Activated CD4-positive, CD25-positive, alpha-beta regulatory T cell treated with anti-CD3 and anti-CD28 coated beads, Interleukin-2, amount 50 U/mL, for 24 hours (primary cell): ENCODE data around the gene UBL5.
"Not testable (repeated sequence)": the region's sequence is repeated elsewhere in the genome, so short reads cannot be mapped to it uniquely, and the experiment has no call there.

Experiments
- ATAC-seq, 2 donors: fragments of 150-1000 bp; cut with Tn5 transposase; one replicate each; pipeline ENCODE4 v1.10.0; 2021; ENCODE audit warnings: mild to moderate bottlenecking in 1 of 2, moderate library complexity in 1 of 2

UBL5 gene

DNA sequence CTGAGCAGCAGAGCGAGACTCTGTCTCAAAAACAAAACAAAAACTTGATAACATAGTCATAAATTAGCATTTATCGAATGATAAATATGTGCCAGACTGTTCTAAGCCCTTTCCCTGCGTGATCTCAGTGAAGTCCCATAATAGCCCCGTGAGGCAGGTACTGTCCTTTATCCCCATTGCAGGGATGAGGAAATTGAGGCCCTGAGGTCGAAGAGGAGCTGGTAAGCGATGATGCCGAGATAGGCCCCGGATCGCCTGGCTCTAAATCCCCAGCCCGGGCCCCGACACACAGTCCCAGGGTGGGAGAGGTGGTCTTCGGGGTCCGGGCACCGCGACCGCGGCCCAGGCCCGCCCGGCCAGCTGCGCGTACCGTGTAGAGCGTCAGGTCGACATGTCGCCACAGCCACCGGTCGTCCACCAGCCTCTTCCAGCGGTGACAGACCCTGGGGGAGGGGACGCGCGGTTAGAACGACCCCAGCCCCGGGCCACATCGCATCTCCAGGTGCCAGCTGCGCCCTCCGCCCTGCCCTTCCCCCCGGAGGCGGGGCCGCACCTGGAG, 9.5 kb upstream of the UBL5 start:
- no peak for ATAC-seq

GRCh38 chr19:9818734-9819595, 8.8 kb upstream of the UBL5 start, which contains the start of gene FBXL12:
Gene FBXL12, minus strand, starts transcription at chr19:9819079. Its CDS starts 266 bp downstream, at chr19:9818813.
- peak; percentile 88 to 91 for ATAC-seq

- ATAC-seq = no peak
Measured at GRCh38 chr19:9819596-9819909, 8.2 kb upstream of the UBL5 start.

DNA sequence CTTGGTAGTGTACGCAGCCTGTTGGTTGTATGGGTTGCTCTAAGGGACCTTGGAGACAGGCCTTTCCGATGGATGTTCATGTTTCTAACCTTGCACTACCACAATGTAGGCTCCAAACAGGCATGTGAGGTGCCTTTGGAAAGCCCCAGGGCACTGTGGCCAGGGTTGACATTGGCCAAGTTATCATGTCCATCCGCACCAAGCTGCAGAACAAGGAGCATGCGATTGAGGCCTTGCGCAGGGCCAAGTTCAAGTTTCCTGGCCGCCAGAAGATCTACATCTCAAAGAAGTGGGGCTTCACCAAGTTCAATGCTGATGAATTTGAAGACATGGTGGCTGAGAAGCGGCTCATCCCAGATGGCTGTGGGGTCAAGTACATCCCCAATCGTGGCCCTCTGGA, 7.7 kb upstream of the UBL5 start:
- ATAC-seq = not testable (repeated sequence)

GRCh38 chr19:9823816-9824215, 3.9 kb upstream of the UBL5 start:
- no peak for ATAC-seq

DNA sequence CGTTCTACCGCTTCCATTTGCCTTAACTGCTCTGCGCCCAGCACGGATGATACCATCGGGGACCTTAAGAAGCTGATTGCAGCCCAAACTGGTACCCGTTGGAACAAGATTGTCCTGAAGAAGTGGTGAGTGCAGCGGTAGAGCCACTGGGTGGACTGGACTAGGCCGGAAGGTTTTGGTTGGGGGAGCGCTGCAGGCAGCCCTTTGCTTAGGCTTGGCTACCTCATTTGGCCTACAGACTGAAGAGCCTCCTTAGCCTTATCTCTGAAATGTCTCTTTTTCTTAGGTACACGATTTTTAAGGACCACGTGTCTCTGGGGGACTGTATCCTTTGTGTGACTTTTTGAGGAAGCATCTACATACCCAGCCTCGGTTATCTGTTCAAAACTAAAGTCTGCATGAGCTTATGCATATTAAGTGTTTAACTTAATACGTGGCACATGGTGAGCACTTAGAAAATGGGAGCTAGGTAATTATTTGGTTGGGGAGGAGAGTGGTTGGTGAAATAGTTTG, 889 bp downstream of the UBL5 start:
- no peak for ATAC-seq

GRCh38 chr19:9834307-9834725, 6.6 kb downstream of the UBL5 start:
- ATAC-seq = no peak

DNA sequence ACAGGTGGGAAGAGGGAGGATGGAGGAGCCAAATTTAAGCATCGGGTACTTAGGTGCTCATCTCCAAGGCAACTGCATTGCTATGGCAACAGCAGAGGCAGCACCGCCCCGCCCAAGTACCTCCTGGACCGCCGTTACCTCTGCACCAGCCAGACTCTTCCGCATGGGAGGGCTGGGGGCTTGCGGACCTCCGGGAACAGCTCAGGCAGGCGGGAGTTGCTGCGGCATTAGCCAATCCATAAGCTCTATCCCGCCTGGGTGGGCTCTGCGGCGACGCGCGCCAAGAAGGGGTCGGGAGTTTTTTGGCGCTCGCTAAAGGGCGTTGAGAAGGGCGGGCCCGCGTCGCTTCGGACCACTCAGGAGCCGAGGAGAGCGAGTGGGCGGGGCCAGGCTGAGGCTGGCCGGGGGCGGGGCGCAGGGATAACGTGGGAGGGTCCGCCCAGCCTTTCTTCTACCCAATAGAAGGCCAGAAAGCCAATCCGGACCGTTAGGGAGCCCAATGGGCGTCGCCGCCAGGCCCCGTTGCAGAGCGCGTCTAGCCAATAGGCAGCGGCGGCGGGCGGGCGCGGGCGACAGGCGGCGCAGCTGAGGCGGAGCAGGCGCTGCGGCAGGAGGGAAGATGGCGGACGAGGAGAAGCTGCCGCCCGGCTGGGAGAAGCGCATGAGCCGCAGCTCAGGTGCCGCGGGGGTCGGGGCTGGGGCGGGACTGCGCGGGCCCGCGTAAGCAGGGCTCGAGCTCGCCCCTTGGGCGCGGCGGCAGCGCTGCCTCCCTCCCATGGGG, 7.2 kb downstream of the UBL5 start, which contains the start of gene PIN1:
Gene PIN1 (plus strand): TSS at position 593 of the 781 bp plus-strand sequence. CDS start 27 bp downstream, at position 620.
- peak; percentile 98 to 99 for ATAC-seq

- ATAC-seq = peak in 1 of 2 donors; percentile 0
Measured at GRCh38 chr19:9835507-9835949, 7.8 kb downstream of the UBL5 start.

- no peak for ATAC-seq
Measured at GRCh38 chr19:9836021-9836420, 8.3 kb downstream of the UBL5 start.

DNA sequence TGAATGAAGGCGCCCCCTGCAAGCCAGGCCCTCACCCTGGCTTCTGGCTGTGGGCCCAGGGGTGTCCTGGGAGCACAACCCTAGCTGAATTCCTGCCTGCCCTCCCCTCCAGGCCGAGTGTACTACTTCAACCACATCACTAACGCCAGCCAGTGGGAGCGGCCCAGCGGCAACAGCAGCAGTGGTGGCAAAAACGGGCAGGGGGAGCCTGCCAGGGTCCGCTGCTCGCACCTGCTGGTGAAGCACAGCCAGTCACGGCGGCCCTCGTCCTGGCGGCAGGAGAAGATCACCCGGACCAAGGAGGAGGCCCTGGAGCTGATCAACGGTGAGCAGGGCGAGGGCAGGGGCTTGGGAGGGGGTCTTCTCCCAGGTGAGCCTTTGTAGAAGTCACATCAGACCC, 10.6 kb downstream of the UBL5 start:
- no peak for ATAC-seq

DNA sequence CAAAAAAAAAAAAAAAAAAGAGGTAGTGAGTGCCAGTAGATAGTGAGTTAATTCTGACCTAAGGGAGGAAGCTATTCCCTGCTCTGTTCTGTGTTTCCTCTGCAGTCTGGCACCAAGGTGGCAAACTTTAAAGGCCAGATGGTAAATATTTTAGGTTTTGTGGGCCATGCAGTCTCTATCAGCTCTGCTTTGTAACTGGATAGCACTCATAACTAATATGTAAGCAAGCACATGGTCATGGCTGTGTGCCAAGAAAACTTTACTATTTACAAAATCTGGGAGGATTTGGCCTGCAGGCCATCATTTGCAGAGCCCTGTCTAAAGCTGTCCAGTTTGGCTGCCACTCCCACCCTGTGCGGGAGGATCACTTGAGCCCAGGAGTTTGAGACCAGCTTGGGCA, 11.7 kb downstream of the UBL5 start:
- ATAC-seq = no peak

- ATAC-seq = no peak
Measured at GRCh38 chr19:9842834-9843625, 15.3 kb downstream of the UBL5 start.

GRCh38 chr19:9843626-9844273, 16.0 kb downstream of the UBL5 start:
- not testable (repeated sequence) for ATAC-seq

- ATAC-seq = peak; percentile 65 to 83
Measured at GRCh38 chr19:9847087-9847671, 19.5 kb downstream of the UBL5 start.

- ATAC-seq = no peak
Measured at GRCh38 chr19:9848060-9848459, 20.3 kb downstream of the UBL5 start.

GRCh38 chr19:9848762-9849161, 21.0 kb downstream of the UBL5 start:
- no peak for ATAC-seq

GRCh38 chr19:9849791-9850190, 22.1 kb downstream of the UBL5 start:
- ATAC-seq = no peak

GRCh38 chr19:9850235-9850959, 22.7 kb downstream of the UBL5 start:
- ATAC-seq = no peak

DNA sequence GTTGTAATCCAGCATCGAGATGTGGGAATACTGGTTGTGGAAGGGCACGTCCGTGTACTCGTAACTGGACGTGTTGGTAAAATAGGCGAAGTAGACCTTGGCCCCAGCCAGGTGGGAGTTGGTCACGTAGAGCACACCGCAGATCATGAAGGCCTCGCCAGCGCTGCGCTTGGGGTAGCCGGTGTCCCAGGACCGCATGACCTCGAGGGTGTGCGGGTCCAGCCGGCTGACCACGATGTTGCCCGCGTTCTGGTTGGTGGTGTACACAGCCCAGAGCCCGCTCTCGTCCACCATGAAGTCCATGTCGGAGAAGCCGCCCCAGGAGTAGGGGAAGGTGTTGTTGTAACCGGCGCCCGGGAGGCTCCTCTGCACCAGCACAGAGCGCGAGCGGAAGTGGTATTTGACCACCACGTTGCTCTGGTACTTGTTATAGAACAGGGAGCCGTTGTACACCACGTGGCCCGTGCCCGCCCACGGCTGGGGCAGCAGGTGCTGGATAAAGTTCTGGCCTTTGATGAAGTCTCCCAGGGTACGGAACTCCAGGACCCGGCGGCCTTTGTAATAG, 26.6 kb downstream of the UBL5 start:
- ATAC-seq = no peak
